NCI-H748 (cell line): ENCODE measurements around the gene EIF3B.
"Not testable (repeated sequence)": the region's sequence is repeated elsewhere in the genome, so short reads cannot be mapped to it uniquely, and the experiment has no call there.

Source experiments
- DNase-seq: peaks from one replicate; lab custom pipeline; 2025; ENCODE audit not compliant: unreplicated experiment; lab: John Stamatoyannopoulos, UW

EIF3B gene

GRCh38 chr7:2399848-2400587 lies 45.4 kb downstream of the EIF3B start:
- DNase-seq: no peak

DNA sequence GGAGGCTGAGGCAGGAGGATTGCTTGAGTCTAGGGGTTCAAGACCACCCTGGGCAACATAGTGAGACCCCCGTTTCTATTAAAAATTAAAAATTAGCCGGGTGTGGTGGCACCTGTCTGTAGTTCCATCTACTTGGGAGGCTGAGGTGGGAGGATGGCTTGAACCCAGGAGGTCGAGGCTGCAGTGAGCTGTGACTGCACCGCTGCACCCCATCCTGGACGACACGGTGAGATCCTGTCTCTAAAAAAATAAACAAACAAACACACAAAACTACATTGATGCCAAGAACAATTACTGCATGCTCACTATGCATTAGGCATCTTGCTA lies 48.0 kb downstream of the EIF3B start:
- no peak for DNase-seq

DNA sequence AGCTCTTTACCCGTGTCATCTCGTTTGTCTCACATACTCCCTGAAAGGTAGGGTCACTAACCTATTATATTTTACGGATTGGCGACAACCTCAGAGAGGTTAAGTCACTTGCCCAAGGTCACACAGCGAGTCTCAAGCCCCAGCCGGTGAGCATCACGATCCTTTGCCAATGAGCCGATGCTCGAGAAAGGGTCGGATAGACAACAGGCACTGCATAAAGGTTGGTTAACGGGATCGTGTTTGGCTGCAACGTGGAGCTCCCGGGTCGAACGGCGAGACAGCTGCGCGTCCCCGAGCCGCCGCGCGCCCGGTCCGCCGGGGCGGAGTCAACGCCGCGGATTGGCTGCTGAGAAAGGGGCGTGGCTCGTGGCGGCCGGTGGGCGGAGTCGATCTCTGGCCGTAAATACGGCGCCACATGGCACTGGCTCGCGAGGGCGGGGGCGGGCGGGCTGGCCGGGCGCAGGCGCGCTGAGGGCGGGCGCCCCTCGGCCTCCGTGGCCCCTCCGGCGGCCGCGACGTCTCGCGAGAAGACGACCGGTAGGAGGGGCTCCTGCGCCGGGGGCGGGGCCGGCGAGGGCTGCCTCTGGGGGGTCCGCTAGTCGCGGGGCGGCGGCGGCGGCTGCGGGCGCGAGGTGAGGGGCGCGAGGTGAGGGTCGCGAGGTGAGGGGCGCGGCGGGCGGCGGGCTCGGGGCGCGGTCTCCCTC lies 48.5 kb downstream of the EIF3B start, which contains the start of gene CHST12:
TSS of gene CHST12 (plus strand) at position 598 of the 704 bp plus-strand sequence. CDS start 29,029 bp downstream, outside the sequence.
- peak; percentile 93 for DNase-seq

DNA sequence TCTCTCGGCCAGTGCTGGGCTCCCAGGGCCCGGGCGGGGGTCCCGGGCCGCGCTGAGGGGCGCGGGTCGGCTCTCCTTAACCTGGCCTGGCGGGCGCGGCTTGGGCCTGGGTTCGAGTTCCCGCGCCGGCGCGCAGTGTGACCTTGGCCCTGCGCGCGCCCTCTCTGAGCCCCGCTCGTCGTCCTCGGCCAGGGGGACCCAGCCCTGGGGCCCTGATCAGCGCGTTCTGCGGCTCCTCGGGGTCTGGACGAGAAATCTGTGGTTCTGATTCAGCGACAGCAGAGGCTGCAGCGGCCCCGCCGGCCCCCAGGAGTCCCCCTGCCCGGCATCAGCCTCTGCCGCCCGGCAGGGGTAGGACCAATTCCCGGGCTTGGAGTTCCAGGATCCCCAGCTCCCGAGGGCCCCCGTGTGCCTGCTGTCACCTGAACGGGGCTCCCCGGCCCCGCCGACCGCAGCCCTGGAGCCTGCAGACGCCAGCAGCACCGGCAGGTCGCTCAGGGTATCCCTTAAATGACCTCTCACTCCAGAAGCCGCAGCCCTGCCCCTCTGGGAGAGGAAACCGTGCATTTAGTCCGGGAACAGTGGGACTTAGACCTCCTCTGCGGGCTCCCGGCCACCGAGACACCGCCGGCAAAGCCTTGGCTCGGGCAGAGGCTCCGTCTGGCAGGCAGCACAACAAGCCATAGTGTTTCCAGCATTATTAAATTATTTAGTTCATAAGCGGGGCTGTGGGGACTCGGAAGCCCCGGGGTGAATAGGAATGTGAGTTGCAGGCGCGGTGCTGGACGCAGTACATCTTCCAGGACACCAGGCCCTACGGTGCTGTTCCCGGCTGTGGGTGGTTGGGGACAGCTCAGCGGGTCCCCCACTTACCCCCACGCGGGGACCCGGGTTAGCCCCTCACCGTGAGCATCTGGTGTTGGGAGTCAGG lies 49.4 kb downstream of the EIF3B start:
- peak; percentile 47 for DNase-seq

DNA sequence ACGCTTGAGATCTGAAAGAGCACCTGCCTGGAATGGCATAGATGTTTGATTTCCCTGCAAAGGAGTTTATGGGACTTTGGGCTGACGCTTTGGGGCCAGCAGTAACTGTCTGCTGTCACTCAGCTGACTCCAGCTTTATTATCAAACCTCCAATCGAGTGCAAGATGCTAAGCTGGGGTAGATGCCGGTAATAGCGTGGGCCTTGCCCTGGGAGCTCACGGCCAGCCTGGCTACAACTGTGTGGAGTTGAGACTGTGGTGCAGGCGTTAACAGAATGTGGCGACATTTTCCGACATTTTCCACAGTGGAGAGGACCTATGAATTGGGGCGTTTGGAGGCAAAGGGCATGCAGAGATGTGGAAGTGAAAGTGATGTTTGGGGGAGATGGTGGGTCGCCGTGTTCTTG lies 50.1 kb downstream of the EIF3B start:
- DNase-seq: no peak

GRCh38 chr7:2405201-2405600 lies 50.6 kb downstream of the EIF3B start:
- no peak for DNase-seq

DNA sequence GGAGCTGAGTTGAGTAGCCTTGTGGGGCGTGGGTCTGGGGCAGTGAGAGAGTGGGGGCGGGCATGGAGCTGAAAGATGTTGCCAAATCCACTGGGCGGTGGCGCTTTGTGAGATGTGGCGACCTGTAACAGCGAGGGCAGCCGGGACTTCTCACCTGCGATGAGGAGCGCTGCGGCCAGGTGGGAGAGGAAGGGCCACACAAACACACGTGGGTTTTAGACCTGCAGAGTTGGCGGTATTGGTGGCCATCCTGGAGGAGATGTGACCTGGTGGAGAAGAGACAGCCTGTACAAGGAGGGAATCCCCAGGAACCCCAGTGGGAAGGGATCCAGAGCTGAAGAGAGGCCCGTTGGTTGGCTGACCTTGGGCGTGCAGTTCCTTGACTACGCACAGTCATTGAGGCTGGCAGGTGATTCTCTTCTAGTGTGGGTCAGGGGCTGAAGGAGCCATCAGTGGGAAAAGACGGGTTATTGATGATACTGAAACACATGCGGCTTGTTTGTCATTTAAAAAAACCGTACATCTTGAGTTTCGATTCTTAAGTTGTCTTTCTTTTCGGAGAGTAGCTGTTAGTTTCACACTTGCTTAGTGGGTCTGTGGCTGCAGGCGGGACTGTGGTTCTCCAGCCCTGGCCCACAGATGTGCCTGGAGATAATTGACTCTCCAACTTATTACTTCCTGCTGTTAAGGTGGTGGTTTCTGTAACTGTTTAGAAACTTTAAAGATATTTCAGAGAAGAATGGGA lies 51.1 kb downstream of the EIF3B start:
- DNase-seq: no peak

DNA sequence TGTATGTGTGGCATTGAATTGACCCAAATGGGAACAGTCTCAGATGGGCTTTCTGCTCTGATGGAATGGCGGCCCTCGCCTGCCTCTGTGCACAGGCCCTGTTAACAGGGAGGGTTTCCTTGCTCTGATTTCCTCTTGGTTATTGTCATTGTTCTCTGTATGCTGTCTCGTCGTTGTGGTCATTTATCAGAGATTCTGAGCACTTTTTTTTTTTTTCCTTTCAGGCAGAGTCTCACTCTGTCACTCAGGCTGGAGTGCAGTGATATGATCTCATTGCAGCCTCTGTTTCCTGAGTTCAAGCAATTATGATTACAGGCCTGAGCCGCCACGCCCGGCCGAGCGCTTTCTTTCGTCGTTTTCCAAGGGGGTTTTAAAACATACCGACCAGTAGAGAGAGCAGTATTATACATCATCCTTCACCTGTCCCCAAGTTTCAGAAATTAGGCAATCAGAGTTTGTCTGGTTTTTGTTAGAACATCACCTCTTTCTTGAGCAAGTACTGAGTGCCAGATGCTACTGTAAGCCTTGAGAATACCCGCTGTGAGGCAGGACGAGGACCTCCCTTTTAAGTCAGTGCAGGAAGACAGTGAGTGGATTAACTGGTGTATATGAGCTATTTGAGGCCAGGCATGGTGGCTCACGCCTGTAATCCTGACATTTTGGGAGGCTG lies 55.3 kb downstream of the EIF3B start:
- DNase-seq: peak; percentile 52

DNA sequence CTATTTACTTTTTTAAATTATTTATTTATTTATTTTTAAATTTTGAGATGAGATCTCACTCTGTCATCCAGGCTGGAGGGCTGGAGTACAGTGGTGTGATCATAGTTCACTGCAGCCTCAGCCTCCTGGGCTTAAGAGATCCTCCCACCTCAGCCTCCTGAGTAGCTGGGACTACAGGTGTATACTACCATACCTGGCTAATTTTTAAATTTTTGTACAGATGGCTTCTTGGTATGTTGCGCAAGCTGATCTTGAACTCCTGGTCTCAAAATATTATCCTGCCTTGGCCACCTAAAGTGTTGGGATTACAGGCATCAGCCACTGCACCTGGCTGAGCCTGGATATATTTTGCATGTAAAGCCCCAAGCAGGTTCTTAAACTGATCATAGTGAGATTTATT lies 56.4 kb downstream of the EIF3B start:
- DNase-seq: no peak

DNA sequence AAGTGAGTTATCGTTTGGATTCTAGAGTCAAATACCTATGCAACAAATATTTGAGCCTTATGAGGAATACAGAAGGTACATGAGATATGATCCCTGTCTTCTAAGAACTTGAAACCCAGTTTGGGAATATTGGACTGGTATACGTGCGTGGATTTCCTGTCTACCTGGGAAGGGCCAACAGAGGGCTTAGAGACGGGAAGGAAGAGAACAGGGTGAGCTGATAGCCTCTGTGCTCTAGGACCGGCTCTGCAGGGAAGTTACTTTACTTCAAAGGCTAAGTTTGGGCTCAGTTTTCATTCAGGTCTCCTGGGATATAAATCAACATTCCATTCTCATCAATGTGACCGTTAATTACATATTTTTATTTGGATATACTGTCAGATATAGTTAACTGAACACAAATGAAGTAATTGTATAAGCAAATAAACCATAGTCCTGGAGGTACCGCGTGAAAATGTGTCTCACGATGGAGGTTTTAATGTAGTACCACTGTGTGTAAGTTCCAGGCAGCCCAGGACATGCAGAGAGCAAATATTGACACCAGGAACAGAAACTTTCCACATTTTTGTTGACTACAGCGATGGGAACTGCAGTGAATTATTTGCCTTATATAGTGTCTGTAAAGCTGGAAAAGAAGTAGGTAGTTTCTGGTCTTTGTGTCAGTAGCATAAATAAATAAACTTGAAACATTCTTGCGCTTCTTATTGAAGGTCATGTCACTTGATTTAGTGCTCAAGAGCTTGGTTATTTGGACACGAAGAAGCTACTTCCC lies 57.4 kb downstream of the EIF3B start:
- DNase-seq: no peak

DNA sequence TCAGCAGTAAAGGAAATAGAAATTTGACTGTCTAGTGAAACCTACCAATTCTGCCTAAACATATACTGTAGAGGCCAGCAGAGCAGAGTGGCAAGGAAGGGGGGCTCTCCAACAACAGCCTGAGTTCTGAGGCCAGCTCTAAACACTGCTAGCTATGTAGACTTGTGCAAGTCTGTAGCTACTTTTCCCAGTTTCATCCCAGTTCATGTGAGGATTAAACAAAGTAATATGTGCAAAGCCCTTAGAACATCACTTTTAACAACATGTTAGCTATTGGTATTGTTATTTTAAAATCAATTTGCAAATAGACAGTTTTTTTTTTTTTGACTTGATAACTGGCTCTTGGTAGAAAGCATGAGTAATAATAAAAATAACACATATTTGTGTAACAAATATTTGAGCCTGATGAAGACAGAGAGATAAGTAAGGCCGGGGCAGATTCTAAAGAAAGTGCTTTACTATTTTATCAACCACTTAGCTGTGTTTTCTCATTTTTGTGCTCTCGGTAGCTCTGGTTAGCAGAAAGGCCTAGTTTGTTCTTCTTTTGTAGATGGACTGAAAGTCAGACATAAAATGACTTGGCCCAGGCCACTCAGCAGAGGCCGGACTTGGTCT lies 58.1 kb downstream of the EIF3B start:
- no peak for DNase-seq

- DNase-seq: no peak
Measured at GRCh38 chr7:2416063-2416462, 61.4 kb downstream of the EIF3B start.

DNA sequence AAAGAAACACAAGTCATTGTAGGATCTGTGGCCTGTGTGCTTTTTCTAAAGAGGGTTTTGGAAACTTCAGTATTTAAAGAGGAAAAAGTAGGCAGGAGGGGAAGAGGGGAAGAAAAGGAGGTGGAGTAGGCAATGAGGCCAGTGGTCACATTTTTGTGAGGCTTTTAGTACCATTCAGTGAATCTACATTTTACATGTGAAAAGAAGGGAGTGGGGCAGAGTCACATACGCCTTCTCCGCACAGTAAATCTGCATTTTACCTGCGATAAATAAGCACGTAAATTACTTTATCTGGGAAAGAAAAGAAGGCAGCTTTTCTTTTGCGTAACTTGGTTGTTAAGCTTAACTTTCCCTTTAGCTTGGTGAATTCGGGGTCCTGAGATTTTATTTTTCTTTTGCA lies 62.0 kb downstream of the EIF3B start:
- DNase-seq: no peak

DNA sequence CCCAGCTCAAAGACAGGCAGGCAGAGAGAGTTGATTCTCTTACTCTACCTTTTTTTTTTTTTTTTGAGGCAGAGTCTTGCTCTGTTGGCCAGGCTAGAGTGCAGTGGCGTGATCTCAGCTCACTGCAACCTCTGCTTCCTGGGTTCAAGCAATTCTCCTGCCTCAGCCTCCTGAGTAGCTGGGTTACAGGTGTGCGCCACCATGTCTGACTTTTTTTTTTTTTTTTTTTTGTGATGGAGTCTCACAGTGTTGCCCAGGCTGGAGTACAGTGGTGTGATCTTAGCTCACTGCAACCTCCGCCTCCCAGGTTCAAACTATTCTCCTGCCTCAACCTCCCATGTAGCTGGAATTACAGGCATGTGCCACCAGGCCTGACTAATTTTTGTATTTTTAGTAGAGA lies 62.6 kb downstream of the EIF3B start:
- DNase-seq: not testable (repeated sequence)

DNA sequence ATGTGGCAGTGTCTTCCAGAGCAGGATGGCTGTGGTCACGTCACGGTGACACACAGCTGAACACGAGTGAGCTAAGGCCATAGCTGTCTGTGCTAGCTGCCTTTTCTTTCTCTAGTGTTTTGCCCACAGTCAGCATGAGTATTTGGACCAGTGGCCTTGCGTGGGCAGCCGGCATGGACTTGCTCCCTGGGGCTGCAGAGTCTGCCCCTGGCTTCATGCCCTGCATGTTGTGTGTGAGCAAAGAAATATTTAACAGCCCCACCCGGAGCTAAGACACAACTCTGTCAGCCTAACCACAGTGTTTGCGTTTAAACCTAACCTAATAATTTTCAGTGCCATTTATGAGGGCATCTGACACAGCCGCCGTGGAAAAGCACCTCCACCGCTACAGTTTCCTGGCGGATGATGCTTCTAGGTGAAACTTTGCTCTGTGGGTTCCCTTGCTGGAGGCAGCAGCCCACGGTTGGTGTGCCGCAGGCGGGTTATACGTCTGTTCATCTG lies 63.4 kb downstream of the EIF3B start:
- DNase-seq: no peak

DNA sequence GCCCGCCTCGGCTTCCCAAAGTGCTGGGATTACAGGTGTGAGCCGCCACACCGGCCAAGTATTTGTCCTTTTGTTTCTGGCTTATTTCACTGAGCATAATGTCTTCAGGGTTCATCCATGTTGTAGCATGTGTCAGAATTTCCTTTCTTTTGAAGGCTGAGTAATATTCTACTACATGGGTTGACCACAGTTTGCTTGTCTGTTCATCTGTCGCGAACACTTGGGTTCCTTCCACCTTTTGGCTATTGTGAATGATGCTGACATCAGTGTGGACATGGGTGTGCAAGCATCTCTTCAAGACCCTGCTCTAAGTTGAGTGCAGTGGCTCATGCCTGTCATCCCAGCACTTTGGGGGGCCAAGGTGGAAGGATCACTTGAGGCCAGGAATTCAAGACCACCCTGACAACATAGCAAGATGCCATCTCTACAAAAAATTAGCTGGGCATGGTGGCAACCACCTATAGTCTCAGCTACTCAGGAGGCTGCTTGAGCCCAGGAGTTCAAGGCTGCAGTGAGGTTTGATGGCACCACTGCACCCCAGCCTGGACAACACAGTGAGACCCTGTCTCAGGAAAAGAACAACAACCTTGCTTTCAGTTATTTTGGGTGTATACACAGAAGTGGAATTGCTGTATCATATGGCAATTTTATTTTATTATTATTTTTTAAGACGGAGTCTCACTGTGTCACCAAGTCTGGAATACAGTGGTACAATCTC lies 65.7 kb downstream of the EIF3B start:
- no peak for DNase-seq

DNA sequence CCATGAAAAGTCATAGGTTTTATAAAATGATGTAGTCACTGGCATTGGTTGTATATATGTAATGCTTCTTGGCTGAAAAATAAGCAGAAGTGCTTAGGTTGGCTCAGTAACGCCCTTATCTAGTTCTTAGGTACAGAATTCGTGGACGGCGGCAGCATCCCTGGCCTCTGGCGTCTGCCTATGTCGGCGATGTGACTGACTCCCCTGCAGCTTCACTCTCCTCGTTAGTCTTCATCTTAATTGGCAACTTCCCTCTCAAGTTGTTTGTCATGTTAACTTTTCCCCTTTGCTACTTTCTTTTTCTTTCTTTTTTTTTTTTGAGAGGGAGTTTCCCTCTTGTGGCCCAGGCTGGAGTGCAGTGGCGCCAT lies 67.3 kb downstream of the EIF3B start:
- DNase-seq: no peak

DNA sequence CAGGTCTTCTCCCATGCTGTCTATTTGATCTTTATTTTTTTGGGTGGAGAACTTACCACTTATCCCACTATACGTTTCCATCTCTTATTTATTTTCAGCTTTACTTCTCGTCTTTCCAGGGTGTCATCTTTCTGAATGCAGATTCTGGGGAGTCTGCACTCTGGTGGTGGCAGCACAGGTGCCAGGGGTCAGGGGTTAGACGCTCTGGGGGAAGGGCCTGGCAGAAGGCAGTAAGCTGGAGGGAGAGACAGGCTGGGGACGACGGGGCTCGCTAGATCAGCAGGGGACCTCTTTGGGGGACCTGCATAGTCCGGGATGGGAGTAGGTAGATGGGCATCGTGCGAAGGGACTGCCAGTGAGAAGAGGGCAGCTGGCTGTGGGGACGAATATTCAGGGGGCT lies 71.1 kb downstream of the EIF3B start:
- DNase-seq: no peak
